Stimulated activated CD8-positive, alpha-beta memory T cell treated with anti-CD3 and anti-CD28 coated beads, Interleukin-4, amount 100 ng/mL, for 24 hours (primary cell): Measurements from ENCODE around the gene DNAAF5.
A peak's percentile ranks its signal among the peaks of the same experiment; 100 is the strongest.

ENCODE experiments used
- DNase-seq: peaks from one replicate; pipeline ENCODE4 v3.0.0-alpha.2; 2020; ENCODE audit warnings: low read depth

DNAAF5 gene

DNA sequence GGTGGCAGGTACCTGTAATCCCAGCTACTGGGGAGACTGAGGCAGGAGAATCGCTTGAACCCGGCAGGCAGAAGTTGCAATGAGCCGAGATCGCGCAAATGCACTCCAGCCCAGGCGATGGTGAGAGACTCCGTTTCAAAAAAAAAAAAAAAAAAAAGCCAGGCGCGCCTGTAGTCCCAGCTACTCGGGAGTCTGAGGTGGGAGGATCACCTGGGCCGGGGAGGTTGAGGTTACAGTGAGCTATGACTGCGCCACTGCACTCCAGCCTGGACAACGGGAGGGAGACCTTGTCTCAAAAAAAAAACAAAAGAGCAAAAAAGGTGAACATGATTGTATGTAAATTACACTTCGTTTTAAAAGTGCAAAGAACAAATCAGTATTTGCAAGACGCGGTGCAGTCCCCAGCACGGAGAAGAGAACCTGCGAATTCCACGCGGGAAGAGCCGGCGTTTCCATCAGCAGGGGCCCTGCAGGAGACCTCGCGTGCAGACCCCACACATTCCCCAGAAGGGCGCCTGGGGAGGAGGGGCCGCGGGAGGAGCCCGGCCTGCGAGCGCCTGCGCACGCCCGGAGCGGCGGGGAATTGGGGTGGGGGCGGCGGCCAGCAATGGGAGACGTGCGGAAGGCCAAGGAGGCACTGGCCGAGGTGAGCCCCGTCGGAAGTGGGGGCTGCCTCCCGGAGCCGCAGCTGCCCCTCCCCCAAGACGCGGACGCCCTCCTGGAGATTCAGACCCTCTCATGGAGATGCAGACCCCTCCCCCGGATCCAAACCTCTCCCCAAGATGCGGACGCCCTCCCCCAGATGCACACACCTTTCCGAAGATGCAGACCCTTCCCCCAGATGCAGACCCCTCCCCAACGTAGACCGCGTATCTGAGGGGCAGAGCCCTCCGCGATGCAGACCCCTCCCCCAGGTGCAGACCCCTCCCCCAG lies 89.1 kb downstream of the DNAAF5 start:
- no peak for DNase-seq

DNA sequence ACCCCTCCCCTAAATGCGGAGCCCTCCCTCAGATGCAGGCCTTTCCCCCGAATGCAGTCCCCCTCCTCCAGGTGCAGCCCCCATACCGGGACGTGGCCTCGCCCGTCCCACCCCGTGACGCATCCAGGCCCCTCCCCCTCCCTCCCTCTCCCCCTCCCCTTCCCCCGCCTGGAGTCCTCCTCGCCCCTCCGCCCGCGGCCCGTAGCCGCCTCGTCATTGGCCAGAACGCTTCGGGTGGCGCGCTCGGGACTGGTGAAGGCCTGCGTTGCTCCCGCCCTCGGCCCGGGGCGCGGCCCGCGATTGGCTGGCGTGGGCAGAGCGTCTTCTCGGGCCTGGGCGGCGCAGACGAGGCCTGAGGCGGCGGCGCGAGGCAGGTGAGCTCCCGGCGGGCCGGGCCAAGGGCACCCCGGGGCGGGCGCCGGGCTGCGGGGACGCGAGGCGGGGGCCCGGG lies 89.8 kb downstream of the DNAAF5 start:
- peak; percentile 94 for DNase-seq

DNA sequence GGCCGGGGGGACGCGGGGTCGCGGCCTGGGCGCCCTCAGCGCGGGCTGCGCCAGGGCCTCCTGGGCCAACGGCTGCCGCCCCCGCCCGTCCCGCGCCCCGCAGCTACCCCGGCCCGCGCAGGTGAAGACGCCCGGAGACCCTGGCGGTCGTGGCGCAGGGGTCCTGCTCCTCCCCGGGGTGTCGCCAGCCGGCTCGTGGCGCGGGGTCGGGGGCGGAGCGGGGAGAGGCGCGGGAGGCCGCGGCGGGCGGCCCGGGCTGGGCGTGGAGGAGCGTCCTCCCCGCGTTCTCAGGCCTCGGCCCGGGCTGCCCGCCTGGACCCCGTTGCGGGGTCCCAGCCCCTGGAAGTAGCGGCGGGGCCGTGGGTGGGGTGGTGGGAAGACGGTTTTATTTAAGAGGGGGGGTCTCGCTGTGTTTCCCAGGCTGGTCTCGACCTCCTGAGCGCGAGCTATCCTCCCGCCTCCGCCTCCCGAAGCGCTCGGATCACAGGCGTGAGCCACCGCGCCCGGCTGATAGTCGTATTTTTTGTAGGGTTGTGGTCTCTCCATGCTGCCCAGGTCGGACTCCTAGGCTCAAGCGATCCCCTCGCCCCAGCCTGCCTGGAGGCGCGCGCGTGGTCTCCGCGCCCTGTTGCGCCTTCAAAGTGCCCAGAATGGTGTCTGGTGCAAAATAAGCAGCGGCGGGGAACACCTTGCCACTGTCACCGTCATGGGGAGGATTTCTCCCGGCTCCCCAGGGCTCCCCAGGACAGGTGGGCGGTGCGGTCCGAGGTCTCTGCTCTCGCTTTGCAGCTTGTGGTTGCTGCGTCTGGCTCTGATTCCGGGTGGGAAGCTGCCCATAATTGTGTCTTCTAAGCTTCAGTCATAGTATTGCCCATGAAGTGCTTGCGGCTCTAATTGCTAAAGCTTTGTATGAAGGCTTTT lies 90.5 kb downstream of the DNAAF5 start:
- peak; percentile 38 for DNase-seq

DNA sequence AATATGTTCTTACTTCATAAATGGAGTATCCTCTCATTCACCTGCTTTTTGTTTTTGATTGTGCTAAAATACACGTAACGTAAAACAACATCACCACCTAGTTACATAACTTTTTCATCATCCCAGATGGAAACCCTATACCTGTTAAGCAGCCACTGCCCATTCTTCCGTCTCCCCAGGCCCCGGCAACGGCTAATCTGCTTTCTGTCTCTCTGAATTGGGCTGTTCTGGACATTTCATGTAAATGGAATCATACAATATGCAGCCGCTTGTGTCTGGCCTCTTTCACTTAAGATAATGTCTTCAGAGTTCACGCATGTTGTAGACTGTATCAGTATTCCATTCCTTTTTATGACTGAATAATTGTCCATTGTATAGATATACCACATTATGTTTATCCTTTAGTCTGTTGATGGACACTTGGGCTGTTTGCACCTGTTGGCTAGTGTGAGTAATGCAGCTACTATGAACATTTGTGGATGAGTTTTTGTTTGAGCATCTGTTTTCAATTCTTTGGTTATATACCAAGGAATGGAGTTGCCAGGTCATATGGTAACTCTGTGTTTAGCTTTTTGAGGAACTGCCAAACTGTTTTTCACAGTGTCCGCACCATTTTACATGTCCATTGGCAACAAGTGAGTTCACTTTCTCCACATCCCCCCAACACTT lies 91.7 kb downstream of the DNAAF5 start:
- DNase-seq = no peak

DNA sequence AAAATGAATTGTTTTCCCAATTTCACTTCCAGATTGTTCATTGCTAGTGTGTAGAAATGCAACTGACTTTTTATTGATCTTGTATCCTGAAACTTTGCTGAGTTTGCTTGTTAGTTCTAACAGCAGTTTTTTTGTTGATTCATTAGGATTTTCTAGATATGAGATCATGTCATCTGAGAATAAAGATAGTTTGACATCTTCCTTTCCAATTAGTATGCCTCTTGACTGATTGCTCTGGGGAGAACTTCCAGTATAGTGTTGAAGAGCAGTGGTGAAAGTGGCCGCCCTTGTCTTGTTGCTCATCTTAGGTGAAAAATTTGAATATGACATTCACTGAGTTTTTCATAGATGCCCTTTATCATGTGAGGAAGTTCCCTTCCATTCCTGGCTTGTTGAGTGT lies 93.8 kb downstream of the DNAAF5 start:
- DNase-seq = no peak

DNA sequence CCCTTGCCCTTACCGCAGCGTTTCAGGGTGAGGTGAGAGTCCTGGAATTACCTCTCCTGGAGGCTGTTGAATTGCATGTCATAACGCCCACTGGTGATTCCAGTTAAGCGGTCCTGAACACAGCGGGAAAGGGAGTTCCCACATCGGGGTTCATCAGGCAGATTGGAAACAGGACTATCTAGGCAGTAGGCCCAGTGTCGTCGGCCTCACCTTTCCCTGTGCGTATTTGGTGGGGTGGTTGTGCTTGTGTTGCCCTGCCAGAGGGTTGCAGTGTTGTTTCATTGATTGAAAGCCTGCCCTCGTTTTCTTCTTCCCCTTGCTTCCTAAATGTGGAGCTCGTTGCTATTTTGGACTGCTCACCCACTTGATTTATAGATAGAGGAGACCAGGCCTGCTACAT lies 95.2 kb downstream of the DNAAF5 start:
- DNase-seq = no peak

DNA sequence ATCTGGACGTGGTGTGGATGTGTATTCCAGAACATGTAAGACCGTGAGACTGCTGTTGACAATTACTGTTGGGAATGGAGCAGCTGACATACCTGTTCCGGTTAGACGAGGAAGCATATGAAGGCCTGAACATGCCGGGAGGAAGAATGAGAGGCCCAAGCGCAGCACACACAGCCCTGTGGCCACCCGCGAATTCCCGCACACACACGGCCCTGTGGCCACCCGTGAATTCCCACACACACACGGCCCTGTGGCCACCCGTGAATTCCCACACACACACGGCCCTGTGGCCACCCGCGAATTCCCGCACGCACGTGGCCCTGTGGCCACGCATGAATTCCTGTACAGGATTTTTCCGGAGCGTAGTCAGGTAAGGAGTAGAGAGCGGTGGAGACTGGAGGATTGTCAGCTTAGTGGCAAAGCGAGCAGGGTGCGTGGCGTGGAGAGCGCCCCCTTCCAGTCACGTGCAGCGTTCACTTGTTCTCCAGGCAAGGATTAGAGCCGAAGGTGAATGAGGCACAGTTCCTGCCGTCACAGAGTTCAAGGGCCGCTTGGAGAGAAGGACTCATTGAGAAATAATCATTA lies 96.3 kb downstream of the DNAAF5 start:
- DNase-seq = no peak

DNA sequence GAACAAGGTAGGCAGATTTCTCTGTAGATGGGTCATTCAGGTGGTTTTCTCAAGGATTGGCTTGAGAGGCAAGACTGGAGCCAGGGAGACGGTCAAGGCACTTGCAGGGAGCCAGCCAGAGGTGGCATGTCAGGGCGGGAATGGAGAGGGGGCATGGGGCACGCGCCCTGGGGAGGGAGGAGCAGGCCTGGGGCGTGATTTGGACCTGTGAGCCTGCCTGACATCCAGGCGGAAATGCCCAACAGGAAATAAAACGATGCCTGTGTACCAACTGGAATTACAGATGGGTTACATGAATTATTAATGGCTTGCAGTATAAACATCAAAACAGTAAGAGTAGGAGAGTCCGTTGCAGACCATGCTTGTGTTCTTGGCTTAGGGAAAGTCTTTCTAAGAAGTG lies 97.2 kb downstream of the DNAAF5 start:
- DNase-seq = no peak

DNA sequence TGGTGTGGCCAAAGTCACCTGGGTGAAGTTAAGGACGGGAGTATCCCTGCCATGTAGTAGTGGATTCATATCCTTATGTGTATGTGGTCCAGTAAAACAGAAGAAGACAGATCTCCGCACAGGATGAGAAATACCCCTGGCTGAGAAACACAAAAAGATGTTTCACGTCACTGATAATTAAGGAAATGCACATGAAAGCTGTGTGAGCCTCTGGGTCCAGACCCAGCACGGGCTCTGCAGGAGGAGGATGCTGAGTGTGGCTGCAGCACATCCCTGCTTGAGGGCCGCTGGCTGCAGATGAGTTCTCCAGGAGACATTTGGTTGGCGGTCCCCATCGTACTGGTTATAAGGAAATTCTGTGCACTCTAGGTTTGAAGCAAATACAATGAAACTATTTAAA lies 97.6 kb downstream of the DNAAF5 start:
- DNase-seq = no peak

DNA sequence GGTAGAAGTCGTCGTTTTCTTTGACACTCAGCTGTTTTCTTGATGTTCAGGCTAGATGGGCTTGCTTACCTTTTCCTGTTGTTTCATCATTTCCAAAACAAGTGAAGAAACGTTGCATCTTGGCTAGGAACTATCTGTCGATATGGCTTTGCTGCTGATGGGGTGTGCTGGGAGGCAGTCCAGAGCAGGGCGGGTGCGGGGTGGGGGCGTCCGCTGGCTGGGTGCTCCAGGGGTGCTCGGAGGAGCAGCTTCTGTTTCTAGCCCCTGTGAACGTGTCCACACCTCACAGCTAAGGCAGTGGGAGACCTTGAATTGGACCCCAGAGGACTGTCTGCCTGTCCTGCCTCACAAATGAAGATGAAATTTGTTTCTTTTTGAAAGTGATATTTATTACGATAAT lies 98.2 kb downstream of the DNAAF5 start:
- no peak for DNase-seq

DNA sequence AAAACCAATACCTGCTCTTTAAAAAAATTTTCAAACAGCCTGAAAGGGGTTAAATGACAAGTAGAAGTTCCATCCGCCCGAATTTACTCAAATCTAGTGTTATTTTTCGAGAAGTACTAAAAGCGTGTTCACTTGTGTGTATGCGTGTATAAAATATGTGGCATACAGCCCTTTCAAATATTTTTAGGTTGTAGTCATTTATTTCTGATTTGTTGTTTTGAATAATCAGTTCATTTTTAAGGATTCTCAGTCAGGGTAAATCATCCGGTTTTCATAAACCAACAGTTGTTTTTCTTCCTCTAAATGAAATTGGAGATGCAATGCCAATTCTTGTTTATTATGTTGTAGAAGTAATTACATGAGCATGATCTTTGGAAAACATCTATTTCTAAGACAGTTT lies 98.9 kb downstream of the DNAAF5 start:
- no peak for DNase-seq

DNA sequence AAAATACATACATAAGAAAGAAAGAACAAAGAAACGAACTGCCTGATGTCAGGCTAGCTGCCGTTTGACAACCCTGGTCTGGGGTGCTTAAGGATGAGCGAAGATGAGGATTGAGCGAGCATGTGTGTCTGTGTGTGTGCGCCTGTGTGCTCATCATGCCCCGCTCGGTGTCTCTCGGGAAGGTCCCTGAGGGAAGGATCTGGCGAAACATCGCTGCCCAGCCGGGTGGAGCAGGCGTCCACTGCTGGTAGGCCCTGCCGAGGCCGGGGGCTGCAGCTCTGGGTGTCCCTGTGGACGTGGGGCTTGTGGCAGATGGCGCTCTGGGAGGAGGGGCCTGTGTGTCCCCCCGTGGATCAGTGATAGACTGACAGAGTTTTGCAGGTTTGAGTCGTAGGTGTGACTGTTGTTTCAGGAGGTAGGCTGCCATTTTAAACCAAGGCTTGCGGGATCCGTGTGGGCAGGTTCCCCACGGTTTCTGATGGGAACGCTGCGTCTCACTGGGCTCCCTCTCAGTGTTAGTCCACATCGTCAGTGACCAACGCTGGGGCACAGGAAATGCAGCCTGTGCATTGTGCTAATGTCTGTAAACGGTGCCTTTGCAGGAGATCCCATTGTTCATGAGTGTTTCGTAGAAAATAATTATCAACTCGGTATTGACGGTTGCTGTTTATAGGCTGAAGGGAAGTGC lies 99.9 kb downstream of the DNAAF5 start:
- DNase-seq = no peak

DNA sequence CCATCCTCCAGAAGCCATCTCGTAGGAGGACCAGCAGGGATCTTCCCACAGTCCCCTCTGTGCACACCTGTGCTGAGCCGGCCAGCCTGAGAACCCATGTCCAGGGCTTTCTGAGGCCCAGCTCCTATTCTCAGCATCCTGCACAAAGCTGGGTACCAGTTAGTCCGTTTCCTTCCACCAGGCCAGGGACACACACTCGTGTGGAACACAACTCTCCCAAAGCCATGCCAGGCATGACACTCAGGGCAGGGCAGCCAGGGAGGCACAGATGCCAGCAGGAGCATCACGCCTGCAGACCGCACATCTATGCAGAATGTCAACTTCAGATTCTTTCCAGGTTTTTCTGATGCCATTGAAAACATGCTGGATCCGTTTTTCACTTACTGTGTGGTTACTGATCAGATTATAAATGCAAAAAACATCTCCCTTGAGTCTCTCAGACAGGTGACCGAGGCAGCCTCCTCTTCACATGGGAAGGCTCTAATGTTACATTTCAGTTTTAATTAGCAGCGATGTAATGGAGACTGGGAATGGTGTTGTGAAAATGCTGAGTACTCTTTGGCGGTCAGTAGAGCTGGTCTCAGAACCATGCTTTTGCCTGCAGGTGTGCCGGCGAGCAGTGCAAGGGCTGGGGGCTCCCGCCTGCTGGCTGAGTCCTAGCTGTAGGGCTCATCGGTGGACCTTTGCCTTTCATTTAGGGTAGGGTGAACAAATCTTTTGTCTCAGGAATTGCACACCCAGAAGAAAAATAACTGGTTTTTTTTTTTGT lies 102.5 kb downstream of the DNAAF5 start:
- no peak for DNase-seq

DNA sequence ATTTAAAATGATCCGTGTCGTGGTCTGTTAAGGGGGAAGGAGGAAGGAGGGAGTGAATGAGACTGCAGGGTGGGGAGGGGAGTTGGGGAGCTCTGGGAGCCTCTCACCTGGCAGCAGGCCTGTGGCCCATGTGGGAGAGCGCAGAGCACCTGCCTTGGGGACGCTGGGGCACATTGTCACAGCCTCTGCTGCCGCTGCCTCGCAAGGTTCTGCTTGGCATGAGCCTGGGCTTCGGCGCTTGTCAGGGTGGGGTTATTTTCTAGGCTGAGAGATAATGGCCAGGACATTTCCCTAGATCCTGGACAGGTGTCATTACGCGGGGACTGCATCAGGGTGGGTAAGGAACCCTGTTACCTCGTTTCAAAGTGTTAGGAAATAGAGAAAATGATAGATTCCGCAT lies 103.6 kb downstream of the DNAAF5 start:
- no peak for DNase-seq

DNA sequence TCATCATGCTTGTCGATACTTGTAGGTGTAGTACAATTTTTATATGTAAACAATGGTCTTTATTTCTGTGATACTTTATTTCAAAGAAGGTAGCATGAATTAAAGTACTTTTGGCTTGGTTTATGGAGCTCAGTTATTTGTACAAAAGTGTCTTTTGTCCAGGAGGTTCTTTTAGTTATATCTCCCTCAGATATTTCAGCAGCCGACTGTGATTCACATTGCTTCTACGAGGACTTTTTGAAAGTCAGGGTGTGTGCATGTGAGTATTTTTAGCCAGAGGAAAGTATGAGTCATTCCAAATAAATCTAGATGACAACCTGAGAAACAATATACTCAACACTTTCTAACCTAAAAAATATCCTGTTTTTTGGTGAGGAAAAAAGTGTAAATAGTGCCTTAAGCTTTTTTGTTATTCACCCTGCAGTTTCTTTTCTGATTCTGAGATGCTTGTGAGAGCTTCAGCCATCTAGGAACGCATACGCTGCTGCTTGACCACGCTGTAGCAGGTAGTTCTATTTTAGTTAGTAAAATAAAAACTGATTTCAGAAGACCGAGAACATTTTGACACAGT lies 105.2 kb downstream of the DNAAF5 start:
- DNase-seq = no peak

DNA sequence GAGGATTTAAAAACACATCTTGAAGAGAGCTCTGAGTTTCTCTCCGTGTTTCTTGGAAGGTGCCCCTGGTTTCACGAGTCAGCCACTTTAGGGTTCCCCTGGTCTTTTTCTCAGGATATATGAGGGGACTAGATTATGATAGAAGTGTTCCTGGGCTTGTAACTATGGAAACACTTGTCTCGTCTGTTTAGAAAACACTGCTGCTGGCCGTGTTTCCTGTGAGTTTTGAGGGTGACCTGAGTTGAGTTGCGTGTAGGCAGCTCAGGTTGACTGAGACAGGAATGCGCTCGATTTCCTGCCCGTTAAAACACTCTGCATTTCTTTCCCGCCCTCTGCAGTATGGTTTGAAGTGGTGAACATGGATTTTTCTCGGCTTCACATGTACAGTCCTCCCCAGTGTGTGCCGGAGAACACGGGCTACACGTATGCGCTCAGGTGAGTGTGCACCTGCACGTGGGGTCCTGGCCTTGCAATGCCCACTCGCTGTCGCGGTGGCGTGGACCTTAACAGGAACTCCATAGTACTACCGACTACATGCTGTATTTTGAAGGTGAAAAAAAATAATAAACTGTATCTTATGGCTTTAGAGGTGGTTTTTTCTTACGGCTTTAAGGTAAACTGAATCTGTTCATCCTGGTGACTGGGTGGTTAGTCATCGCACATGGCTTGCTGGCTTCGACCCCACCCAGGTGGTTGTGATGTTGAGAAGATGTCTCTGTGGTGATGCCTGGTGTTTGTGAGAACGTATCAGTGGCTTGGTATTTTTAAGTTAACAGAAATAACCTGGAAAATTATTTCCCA lies 105.9 kb downstream of the DNAAF5 start, which contains the start of gene SUN1:
SUN1 (plus strand) TSS at position 310 of the 801 bp plus-strand sequence; CDS start at position 359, 49 bp downstream.
- peak; percentile 37 for DNase-seq

DNA sequence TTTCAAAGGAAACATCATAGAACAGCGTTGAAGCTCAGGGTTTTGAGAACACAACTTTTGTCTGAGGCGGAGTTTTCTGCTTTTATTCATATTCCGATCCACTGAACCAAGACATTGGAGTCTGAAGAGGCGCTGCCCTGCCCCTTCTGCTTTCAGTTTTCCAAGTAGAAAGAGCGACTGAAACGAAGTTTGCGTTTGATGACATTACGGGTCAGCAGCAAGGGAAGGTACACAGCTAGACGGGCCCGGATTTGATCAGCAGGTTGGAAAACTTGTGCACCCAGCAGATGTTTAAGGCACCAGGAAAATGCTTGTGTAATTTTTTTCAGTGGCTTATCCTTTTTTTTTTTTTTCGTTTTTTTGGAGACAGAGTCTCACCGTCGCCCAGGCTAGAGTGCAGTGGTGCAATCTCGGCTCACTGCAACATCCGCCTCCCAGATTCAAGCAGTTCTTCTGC lies 106.5 kb downstream of the DNAAF5 start:
- DNase-seq = no peak

DNA sequence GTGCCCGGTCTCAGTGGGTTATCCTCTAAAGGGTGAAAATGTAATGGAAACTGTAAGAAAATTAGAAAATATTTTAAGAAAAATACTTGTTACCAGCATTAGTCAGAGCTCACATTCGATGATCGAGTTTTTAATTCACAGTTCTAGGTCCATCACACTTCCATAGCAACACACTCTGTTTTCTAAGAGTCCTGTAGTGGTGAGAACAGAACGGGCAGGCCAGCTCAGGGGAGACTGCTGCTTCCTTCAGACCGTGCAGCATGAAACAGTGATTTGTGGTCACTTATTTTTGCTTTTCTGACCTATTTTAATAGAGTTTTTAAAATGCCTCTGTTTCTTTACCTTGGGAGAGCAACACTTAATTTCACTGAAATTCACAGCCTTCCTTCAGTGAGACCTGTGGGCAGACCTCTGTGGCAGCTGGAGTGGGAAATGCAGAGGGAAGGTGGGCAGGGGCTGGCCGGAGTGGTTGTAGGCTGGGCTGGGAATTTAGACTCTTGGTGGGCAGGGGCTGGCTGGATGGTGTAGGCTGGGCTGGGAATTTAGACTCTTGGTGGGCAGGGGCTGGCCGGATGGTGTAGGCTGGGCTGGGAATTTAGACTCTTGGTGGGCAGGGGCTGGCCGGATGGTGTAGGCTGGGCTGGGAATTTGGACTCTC lies 107.2 kb downstream of the DNAAF5 start:
- no peak for DNase-seq

DNA sequence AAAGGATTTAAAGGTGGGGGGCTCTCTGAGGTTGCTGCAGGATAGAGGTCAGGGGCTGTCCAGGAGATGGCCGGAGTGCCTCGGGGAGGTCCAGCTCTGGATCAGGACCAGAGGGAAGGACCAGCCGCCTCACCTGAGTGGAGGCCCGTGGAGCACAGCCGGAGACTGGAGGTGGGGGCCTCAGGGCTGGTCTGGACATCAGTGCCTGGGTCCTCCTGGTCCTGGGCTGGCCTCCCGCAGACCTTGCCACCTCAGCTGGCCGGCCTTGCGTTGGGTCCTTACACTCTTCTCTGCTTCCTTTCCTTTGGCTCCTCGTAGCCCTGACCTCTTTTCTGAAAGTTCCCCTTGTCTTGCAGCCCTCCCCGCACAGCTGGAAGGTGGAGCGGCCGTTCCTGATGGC lies 107.8 kb downstream of the DNAAF5 start:
- no peak for DNase-seq
